Jurkat, Clone E6-1 (cell line): ENCODE measurements around the gene GOLGA8M.
"Not testable (repeated sequence)": the region's sequence is repeated elsewhere in the genome, so short reads cannot be mapped to it uniquely, and the experiment has no call there.

ENCODE experiments used
- DNase-seq: peaks from one replicate; pipeline ENCODE4 v3.0.0-alpha.2; 2011; ENCODE audit warnings: low read depth, low spot score
- H3K4me3 ChIP-seq: 2 replicates; pipeline ENCODE4 v1.5.1; 2011; ENCODE audit warnings: mild to moderate bottlenecking, low read length, control low read depth, moderate library complexity

The GOLGA8M gene

DNA sequence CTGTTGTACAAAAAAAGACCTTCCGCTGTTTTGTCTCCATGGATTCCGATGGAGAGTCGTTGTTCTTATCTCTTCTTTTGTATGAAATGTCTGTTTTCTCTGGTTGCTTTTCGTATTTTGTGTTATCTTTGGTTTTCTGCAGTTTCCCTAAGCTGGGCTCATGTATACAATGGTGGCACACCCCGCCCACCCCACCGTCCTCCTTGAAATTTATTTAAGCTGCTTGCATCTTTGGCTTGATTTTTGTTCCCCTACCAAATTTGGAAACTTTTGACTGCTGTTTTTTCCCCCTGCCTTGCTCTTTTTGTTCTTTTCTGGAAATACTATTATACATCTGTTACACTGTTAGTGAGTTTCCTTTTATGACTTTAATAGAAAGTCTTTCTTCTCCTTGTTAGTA is 47.6 kb downstream of the GOLGA8M start:
- not testable (repeated sequence) for DNase-seq, H3K4me3 ChIP-seq

DNA sequence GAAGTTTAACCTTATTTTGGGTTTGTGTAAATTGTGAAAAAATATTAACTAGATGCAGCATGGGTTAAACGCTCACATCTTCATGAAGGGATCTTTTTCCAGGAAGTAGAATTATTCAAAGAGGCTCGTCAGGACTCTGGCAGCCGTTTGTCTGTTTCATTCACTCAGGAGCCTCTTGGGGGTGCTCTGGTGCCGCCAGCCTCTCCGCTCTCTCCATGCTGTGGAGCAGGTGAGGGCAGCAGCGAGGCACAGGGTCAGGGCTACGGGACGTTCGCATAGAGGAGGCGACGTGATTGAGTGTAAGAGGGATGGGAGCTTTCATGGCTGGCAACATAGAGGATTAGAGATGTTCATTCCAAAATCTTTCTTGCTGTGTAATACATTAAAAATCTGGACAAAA is 48.5 kb downstream of the GOLGA8M start:
- DNase-seq, H3K4me3 ChIP-seq: not testable (repeated sequence)

- H3K4me3 ChIP-seq, DNase-seq: not testable (repeated sequence)
Measured at GRCh38 chr15:28660750-28661149, 51.5 kb downstream of the GOLGA8M start.

DNA sequence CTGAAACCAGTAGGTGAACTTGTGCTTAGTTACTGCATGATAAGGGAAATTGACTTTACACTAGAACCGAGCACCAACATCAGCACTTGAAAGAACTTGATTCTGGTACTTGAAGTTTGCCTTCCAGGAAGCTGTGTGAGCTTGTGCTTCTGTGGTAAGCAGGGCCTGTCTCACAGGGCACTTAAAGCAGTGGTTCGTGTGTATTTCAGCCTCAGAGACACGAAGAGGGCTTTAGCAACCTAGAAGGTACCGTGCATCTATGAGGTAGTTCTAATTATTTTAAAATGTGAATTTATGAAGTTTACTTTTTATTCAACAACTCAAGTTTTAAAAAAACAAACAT is 56.2 kb downstream of the GOLGA8M start:
- not testable (repeated sequence) for H3K4me3 ChIP-seq, DNase-seq

GRCh38 chr15:28655329-28656017 is 56.7 kb downstream of the GOLGA8M start:
- H3K4me3 ChIP-seq, DNase-seq: not testable (repeated sequence)

DNA sequence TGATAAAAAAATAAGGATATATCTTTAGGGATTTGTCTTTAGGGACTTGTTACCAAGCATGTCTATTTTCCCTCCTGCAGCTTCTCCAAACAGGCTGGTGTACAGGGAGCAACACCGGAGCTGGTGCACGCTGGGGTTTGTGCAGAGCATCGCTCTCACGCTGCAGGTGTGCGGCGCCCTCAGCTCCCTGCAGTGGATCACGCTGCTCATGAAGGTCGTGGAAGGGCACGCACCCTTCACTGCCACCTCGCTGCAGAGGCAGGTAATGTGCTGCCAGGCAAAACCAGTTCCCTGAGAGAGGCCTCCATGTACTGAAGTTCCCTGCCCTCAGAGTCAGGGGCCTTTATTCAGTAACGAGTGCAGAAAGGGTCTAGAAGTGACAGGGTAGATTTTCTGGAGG is 58.0 kb downstream of the GOLGA8M start:
- H3K4me3 ChIP-seq, DNase-seq: not testable (repeated sequence)

DNA sequence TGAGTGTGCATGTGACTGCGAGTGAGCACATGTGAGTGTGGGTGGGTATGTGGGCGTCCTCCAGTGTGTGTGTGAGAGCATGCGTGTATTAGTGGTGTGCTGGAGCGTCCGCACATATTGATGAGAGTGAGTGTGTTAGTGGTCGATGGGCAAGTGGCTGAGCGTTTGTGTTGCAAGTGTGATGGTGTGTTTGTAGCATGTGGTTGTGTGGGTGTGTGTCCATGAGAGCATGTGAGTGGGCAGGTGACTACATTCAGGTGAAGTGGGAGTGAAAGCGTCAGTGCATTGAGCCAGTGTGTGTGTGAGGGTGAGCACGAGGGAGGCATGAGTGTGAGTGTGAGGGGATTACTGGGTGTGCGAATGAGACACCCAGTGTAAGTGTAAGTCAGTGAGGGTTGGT is 59.7 kb downstream of the GOLGA8M start:
- not testable (repeated sequence) for DNase-seq, H3K4me3 ChIP-seq
